T47D (cell line): ENCODE results near the gene RANBP9.

ENCODE experiments used
- DNase-seq, 2 experiments: peaks; one replicate each; pipeline versions ENCODE4 v3.0.0 to v3.0.0-alpha.2; 2011 to 2012; ENCODE audit warnings: low read depth in 1 of 2, low spot score in 1 of 2
- JUND ChIP-seq: IDR thresholded peaks from 2 replicates; pipeline ENCODE4 v1.6.1; 2012; ENCODE audit warnings: low read depth
- in situ Hi-C: cut with HindIII; loops from 2 replicates; pipeline ENCODE4 v1.10.0; 2016; ENCODE audit warnings: low sequenced_read_pairs, low pct_unique_long_range_greater_than_20kb

Gene RANBP9

DNA sequence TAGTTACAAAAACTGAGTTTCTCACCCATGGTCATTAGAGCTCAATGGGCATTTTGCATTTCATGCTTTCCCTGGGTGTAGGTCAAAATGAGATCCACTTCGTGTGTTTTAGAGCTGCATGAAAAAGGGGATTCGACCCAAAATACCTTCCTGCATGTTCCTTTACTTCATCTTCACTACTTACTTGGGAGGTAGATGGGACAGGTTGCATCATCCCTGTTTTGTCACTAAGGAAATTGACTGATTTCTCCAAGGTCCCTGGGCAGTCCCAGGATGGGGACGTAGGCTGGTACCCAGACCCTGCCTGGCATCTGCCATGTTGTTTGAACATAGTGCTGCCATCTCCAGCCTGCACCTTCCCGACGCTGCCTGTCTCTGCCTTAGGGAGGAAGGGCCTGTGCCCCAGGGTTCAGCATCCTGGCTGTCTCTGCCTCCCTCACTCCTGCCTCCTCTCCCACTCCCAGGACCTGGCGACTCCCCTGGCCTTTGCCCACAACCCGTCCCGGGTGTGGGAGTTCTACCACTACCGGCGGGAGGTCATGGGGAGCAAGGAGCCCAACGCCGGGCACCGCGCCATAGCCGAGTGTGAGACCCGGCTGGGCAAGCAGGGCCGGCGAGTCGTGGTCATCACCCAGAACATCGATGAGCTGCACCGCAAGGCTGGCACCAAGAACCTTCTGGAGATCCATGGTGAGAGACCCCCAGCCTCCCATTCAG lies 120.3 kb downstream of the RANBP9 start:
- TF ChIP-seq JUND, result no peak
- DNase-seq, result no peak
- in situ Hi-C loops, result no loop called here

DNA sequence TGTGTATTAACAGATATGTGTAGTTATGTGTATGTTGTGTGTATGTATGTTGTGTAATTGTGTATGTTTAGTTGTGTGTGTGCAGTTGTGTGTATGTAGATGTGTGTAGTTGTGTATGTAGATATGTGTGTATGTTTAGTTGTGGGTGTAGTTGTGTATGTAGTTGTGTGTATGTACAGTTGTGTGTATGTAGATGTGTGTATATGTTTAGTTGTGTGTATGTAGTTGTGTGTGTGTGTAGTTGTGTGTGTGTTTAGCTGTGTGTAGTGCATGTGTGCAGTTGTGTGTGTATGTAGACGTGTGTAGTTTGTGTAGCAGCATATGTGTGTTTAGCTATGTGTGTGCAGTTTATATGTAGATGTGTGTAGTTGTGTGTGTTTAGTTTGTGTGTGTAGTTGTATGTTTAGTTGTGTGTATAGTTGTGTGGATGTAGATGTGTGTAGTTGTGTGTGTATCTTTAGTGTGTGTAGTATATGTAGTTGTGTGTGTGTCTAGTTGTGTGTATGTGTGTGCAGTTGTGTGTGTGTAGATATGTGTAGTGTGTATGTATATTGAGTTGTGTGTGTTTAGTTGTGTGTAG lies 121.0 kb downstream of the RANBP9 start:
- DNase-seq, result no peak
- TF ChIP-seq JUND, result no peak
- in situ Hi-C loops, result no loop called here

DNA sequence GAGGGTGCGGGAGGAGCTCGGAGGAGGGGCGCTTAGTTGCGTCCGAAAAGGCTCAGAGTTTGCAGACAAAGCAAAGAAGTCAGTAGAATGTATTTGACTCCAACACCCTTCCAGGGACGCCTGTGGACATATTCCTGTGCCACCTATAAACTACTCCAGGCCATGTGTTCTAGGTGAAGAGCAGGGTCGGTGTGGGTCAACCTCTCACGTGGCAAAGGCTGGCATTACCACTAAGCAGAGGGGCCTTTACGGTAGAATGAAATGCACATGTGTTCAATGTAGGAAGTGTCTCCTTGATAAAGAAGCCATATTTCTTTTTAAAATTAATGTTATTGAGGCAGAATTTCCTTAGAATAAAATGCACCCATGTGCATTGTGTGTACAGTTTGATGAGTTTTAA lies 121.8 kb downstream of the RANBP9 start:
- no peak for DNase-seq
- in situ Hi-C loops, result no loop called here
- TF ChIP-seq JUND, result no peak

DNA sequence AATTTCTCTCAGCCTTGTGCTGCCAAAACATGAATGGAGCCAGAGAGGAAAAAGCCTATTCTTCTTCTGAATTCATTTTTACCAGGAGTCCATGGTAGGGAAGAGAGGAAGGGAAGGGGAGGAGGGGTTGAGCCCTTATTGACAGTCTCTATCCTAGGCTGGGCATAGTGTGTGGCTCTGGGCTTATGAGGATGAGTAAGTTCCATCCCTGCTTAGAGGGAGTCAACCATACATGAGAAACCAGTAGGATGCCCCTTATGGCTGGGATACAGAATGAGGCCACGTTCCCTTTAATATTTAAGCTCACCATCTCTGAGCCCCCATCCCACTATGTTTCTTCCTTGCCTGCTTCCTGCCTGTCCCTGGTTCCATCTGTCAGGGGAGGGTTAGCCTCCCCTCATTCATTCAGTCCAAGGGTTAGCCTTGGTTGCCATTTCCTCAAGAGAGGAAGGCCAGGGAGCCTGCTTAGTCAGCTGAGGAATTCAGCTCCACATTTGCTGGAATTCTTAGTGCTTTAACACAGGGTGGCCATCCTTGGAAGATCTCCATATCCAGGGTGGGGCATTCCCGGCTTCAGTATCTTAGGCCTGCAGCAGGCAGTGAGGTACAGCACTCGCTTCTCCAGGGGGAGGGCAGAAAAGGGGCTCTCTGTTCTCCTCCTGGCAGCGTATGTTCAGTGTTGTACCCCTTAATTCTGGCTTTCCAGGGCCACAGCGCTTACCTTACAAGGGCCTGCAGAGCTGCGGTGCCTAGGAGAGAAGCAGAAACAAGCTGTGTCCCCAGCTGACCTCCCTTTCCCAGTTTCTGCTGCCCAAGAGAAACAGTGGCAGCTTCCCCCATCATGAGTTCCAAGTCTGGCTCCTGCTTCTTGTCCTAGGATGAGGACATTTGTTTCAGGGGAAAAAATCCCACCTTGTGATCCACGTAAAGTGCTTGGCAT lies 124.8 kb downstream of the RANBP9 start:
- no peak for TF ChIP-seq JUND
- no peak for DNase-seq
- in situ Hi-C loops, result no loop called here

DNA sequence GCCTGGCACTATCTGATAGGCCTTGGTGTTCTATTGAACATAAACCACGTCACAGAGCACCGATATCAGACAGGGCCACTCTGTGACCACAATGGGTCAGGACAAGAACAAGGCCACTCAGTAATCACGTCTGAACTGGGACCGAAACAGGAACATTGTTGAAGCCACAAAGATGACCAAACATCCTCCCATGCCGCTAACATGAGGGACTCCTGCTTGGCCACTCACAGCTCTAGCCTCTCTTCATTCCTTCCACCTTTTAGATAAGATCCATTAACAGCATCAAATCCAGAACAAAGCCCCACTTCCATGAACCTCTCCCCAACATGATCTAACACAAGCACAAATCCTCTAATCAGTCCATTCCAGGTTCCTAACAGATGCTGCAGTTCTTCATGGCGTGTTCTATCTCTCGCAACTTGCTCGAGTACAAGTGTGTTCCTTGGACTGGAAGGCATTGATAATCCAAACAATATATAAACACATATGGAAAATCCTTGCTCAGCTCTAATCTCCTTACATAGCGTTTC lies 129.9 kb downstream of the RANBP9 start:
- no peak for TF ChIP-seq JUND
- in situ Hi-C loops, result no loop called here
- no peak for DNase-seq

DNA sequence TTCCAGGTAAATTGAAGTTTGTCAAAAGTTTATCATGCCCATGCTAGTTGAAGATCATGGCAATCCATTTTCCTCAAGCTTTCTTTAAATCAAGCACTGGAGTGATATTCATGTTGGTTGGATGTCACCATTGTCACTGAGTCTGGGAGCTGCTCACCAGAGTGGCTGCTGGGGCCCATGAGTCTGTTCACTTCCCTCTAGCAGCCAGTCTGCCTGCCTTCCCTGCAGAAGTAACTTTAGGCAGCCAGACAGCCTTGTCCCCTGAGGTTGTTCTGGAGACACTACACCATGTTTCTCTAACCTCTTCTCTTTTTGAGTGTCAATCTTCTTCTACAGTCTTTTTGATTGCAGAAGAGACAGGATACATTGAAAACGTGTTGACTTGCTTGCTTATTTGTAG lies 131.7 kb downstream of the RANBP9 start:
- in situ Hi-C loops, result no loop called here
- no peak for DNase-seq
- TF ChIP-seq JUND, result no peak

DNA sequence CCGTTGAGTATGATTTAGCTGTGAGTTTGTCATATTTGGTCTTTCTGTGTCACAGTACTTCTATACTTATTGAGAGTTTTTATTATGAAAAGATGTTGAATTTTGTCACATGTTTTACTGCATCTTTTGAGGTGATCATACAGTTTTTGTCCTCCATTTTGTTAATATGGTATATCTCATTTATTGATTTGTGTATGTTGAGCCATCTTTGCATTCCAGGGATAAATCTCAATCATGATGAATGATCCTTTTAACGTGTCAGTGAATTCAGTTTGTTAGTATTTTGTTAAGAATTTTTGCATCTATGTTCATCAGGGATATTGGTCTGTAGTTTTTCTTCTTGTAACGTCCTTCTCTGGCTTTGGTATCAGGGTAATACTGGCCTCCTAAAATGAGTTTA lies 133.7 kb downstream of the RANBP9 start:
- TF ChIP-seq JUND, result no peak

DNA sequence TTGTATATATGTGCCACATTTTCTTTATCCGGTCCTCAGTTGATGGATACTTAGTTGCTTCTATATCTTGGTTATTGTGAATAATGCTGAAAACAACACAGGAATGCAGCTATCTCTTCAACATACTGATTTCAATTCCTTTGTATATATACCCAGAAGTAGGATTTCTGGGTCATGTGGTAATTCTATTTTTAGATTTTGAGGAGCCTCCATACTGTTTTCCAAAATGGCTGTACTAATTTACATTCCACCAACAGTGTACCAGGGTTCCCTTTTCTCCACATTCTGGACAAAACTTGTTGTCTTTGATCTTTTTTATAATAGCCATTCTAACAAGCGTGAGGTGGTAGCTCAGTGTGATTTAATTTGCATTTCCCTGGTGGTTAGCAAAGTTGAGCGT lies 135.6 kb downstream of the RANBP9 start:
- in situ Hi-C loops, result no loop called here
- no peak for DNase-seq
- no peak for TF ChIP-seq JUND

More for the DNA sequence above, 133.7 kb downstream of the RANBP9 start:
- in situ Hi-C loops, result no loop called here
- DNase-seq, result no peak

DNA sequence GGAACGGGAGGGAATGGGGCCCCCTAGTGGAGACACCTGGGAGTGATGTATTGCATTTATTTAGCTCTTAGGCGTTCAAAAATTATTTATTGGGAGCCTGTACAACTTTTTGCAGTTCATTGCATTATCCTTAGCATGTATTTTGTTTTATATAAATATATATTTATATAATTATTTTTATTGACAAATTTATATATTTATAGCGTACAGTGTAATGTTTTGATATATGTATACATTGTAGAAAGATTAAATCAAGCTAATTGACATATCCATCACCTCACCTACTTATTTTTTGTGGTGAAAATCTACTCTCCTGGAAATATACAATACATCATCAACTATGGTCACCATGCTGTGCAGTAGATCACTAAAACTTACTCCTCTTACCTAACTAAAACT lies 136.3 kb downstream of the RANBP9 start:
- in situ Hi-C loops, result no loop called here
- no peak for TF ChIP-seq JUND
- no peak for DNase-seq

DNA sequence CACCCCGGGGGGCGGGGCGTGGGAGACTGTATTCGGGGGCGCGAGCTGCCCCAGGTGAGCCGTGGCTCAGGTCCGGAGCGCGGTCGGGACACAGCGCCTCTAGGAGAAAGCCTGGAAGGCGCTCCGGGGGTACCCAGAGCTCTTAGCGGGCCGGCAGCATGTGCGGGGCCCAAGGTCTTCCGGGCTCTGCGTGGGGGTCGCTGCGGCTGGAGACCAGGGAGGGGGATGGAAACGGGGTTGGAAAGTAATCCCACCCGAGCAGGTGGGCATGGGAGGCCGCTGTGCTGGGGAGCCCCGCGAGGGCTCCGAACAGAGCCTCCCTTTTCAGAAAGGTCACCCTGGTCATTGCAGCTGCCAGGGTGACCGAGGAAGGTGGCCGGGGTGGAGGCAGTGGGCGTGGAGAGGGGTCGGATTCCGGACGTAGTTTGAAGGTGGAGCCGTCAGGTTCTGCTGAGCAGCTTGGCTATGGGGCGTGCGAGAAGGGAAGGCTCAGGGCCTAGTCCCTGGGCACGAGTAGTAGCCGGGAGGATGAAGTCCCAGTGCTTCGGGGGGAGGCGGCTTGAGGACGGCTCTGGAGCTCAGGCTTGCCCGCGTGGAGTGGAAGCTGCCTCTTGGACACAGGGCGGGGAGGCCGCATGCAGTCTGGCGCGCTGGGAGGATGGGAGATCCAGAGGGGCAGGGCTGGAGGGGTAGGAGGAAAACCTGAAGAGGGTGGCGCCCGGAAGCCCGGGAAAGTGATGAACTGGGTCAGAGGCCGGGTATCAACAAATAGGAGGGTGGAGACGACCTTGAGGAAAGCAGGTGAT lies 136.9 kb downstream of the RANBP9 start, which contains the start of gene SIRT5:
Gene SIRT5 (plus strand): TSS at position 31 of the 806 bp plus-strand sequence. CDS start 9,510 bp downstream, outside the sequence.
- in situ Hi-C loops, result no loop called here
- DNase-seq, result peak; percentile 66 to 91
- TF ChIP-seq JUND, result no peak

DNA sequence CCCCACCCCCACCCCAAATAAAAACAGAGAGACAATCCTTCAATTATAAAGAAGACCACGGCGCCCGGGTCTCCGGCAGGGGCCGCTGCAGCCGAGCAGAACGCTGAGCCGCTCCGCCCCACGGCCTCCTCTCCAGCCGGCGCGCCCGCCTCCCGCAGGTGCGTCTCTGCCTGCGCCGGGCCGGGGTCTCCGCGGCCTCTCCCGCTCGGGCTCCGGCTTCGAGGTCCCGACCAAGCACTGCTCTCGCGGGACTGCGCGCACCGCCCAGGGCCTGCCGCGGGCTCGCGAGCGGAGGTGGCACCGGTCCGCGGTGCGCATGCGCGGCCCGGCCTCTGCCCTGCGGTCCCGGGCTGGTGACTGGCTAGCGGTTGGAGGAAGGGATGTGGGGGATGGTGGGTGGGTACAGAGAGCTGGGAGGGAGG lies 137.5 kb downstream of the RANBP9 start:
- in situ Hi-C loops, result no loop called here
- DNase-seq, result peak; percentile 96 to 97
- TF ChIP-seq JUND, result no peak

DNA sequence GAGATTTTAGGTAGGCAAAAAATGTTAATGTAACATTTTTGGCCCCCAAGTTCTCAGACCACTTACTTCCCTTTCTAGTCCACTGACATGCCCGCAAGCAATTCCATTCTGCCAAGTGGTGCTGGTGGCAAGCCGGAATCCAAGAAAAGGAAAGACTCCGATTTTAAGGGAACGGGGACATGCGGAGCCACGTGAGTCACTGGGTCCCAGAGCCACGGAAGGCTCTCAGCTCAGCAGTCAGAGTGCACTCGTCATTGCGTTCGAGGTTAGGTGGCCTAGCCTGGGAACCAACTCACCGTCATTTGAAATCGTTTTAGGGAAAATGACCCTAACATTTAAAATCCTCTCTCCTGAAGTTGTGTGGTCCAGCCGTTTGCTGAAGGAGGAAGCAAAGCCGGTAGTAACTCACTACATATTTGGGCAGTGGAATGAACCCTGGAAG lies 137.9 kb downstream of the RANBP9 start:
- in situ Hi-C loops, result no loop called here
- DNase-seq, result peak; percentile 26 to 48
- no peak for TF ChIP-seq JUND
